ENCODE measurements around the gene MED27. TPM values are rescaled to one million over a fixed set of nuclear protein-coding genes. Genes with fewer than 3 reads are reported as not detected.
A peak's percentile ranks its signal among the peaks of the same experiment; 100 is the strongest.

The MED27 gene
- total and polyA plus RNA-seq, 7 donors: 10.7 to 24.4 (median 14.2) TPM

- intact Hi-C loops (cut with DNase I): no loop called here
- H3K4me3 ChIP-seq: no peak overlapping the region
- H3K9me3 ChIP-seq: no peaks in the 10 kb centered on the region
- DNase-seq (no peak), ATAC-seq (peak in 3 of 4 donors; percentile 25 to 50 (median 39))
- H3K27me3 ChIP-seq (ENCODE audit: insufficient read depth in 3 of 3, low read length in 2 of 3): no peaks in the 10 kb centered on the region
- 37 to 67% (median 47%) methylated on average over 4 of the region's 4 CpGs for WGBS, 3 donors
- peak overlapping the region; percentile 43 for H3K27ac ChIP-seq
- H3K4me1 ChIP-seq: peaks cover 18% of the 10 kb centered on the region
- TF ChIP-seq CTCF (IDR thresholded peaks at IDR 0.05): no peak
- no peaks in the 10 kb centered on the region for H3K36me3 ChIP-seq (ENCODE audit: insufficient read depth in 1 of 2, low read depth in 1 of 2)
Measured at GRCh38 chr9:131982102-131982501, 97.6 kb downstream of the MED27 start.

GRCh38 chr9:131981116-131981776 is 98.4 kb downstream of the MED27 start:
- ATAC-seq: peak in 3 of 4 donors; percentile 48 to 60 (median 56)

GRCh38 chr9:131980267-131981016 is 99.2 kb downstream of the MED27 start:
- no peak overlapping the region for H3K4me3 ChIP-seq
- intact Hi-C loops (cut with DNase I): no loop called here
- H3K9me3 ChIP-seq: no peaks in the 10 kb centered on the region
- no peaks in the 10 kb centered on the region for H3K36me3 ChIP-seq (ENCODE audit: insufficient read depth in 1 of 2, low read depth in 1 of 2)
- H3K27ac ChIP-seq: no peak overlapping the region
- H3K4me1 ChIP-seq: peaks cover 34% of the 10 kb centered on the region
- H3K27me3 ChIP-seq (ENCODE audit: insufficient read depth in 3 of 3, low read length in 2 of 3): no peaks in the 10 kb centered on the region
- ATAC-seq (peak in 1 of 4 donors; percentile 16), DNase-seq (no peak)
- WGBS, 3 donors: 49 to 59% (median 55%) methylated on average over 8 of the region's 8 CpGs
- TF ChIP-seq CTCF (IDR thresholded peaks at IDR 0.05): no peak

More at GRCh38 chr9:131981116-131981776, 98.4 kb downstream of the MED27 start:
- intact Hi-C loops (cut with DNase I): no loop called here
- DNase-seq: no peak
- Histone ChIP-seq H3K4me1 (peaks cover 27% of the 10 kb centered on the region), H3K36me3 (ENCODE audit: insufficient read depth in 1 of 2, low read depth in 1 of 2) (no peaks in the 10 kb centered on the region), H3K9me3 (no peaks in the 10 kb centered on the region), H3K27me3 (ENCODE audit: insufficient read depth in 3 of 3, low read length in 2 of 3) (no peaks in the 10 kb centered on the region), H3K27ac (peak overlapping the region; percentile 5), H3K4me3 (no peak overlapping the region)
- TF ChIP-seq CTCF (IDR thresholded peaks at IDR 0.05): no peak
- 36 to 48% (median 41%) methylated on average over 8 of the region's 8 CpGs for WGBS, 3 donors

- H3K4me3 ChIP-seq: no peak overlapping the region
- ATAC-seq (no peak), DNase-seq (no peak)
- H3K9me3 ChIP-seq: no peaks in the 10 kb centered on the region
- 88 to 93% (median 91%) methylated on average over 10 of the region's 10 CpGs for WGBS, 3 donors
- H3K4me1 ChIP-seq: peaks cover 34% of the 10 kb centered on the region
- no peak overlapping the region for H3K27ac ChIP-seq
- TF ChIP-seq CTCF (IDR thresholded peaks at IDR 0.05): no peak
- no peaks in the 10 kb centered on the region for H3K27me3 ChIP-seq (ENCODE audit: insufficient read depth in 3 of 3, low read length in 2 of 3)
- H3K36me3 ChIP-seq (ENCODE audit: insufficient read depth in 1 of 2, low read depth in 1 of 2): no peaks in the 10 kb centered on the region
- intact Hi-C loops (cut with DNase I): no loop called here
Measured at GRCh38 chr9:131977109-131977838, 102.4 kb downstream of the MED27 start.

All from psoas muscle (tissue), 8 donors.